ENCODE measurements around the gene NCBP2. TPM values are rescaled to one million over a fixed set of nuclear protein-coding genes. Genes with fewer than 3 reads are reported as not detected.

The NCBP2 gene
- total and polyA plus RNA-seq, 2 donors (not counting 3 experiments of a cell fraction or from before 2014, with no cell fraction given): 31.2 to 76.1 TPM

DNA sequence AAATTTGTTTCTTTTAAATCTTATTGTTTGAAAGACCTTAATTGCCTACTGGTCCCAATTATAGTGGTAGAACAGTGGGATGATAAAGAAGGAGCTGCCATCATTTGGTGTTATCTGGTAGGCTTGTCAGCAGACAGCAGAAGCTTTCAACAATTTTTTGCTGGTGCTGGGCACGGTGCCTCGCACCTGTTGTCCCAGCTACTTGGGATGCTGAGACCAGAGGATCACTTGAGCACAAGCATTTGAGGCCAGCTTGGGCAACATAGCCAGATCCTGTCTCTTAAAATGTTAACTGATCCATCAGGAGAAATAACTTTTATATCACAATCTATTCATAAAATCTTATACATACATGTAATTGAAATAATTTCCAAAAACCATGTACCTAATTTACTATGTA lies 38.6 kb downstream of the NCBP2 start:
- H4K20me1 ChIP-seq (replicated peaks; ENCODE audit: control insufficient read depth, extremely low read depth, insufficient read depth, low read length): no peaks in the 10 kb centered on the region
- H3K36me3 ChIP-seq (ENCODE audit: control insufficient read depth in 2 of 2, extremely low read depth in 1 of 2, insufficient read depth in 2 of 2, low read length in 2 of 2): peaks cover 12 to 15% of the 10 kb centered on the region in 2 experiments
- H3K27me3 ChIP-seq (ENCODE audit: control insufficient read depth in 2 of 2, insufficient read depth in 2 of 2, low read length in 2 of 2): no peaks in the 10 kb centered on the region
- intact Hi-C loops (cut with micrococcal nuclease) (no loop called here), dilution Hi-C loops (cut with MboI; ENCODE audit: extremely low pct_ligation_motif_present, low sequenced_read_pairs) (no loop called here)
- H3K4me3 ChIP-seq (replicated peaks in 1 of 3; ENCODE audit: insufficient read depth in 1 of 3, low read depth in 1 of 3, low read length in 3 of 3): no peak overlapping the region
- ChIA-PET POLR2A (no interaction called here), CTCF (no interaction called here)
- DNase-seq (ENCODE audit: low read depth, low spot score) (no peak), FAIRE-seq (peak; percentile 40)
- no peak overlapping the region for H3K9ac ChIP-seq (replicated peaks; ENCODE audit: extremely low read depth, insufficient read depth, low read length)
- BruUV-seq (replicated peaks): no TSS peak
- no peak overlapping the region for H3K27ac ChIP-seq (ENCODE audit: insufficient read depth, low read depth, low read length)
- no peaks in the 10 kb centered on the region for H3K79me2 ChIP-seq (ENCODE audit: control insufficient read depth, insufficient read depth, low read length)
- H3K9me3 ChIP-seq (replicated peaks; ENCODE audit: control insufficient read depth, insufficient read depth, low read length): no peaks in the 10 kb centered on the region
- H2AFZ ChIP-seq (ENCODE audit: low read depth, low read length): no peak overlapping the region
- H3K4me1 ChIP-seq (ENCODE audit: control insufficient read depth, extremely low read depth, insufficient read depth, low read length): no peaks in the 10 kb centered on the region
- no peaks in the 10 kb centered on the region for H3K9me1 ChIP-seq (replicated peaks; ENCODE audit: control insufficient read depth, extremely low read depth, insufficient read depth, low read length)
- TF ChIP-seq EZH2 (IDR thresholded peaks at IDR 0.05; ENCODE audit: borderline replicate concordance, low read depth, low read length, severe bottlenecking): no peak
- TF ChIP-seq MAX (IDR thresholded peaks at IDR 0.05; ENCODE audit: insufficient read depth, insufficient read length): no peak
- no peak for TF ChIP-seq FOS (IDR thresholded peaks at IDR 0.05; ENCODE audit: borderline replicate concordance, insufficient read depth, low read length)
- no peak for TF ChIP-seq POLR2A (IDR thresholded peaks at IDR 0.05; ENCODE audit: low read depth, low read length)
- TF ChIP-seq JUN (IDR thresholded peaks at IDR 0.05; ENCODE audit: borderline replicate concordance, insufficient read depth, insufficient read length, low read depth): no peak
- no peak for TF ChIP-seq GATA2 (IDR thresholded peaks at IDR 0.05; ENCODE audit: insufficient read depth, insufficient read length, low read depth, low read length)
- TF ChIP-seq, protein P1, sequence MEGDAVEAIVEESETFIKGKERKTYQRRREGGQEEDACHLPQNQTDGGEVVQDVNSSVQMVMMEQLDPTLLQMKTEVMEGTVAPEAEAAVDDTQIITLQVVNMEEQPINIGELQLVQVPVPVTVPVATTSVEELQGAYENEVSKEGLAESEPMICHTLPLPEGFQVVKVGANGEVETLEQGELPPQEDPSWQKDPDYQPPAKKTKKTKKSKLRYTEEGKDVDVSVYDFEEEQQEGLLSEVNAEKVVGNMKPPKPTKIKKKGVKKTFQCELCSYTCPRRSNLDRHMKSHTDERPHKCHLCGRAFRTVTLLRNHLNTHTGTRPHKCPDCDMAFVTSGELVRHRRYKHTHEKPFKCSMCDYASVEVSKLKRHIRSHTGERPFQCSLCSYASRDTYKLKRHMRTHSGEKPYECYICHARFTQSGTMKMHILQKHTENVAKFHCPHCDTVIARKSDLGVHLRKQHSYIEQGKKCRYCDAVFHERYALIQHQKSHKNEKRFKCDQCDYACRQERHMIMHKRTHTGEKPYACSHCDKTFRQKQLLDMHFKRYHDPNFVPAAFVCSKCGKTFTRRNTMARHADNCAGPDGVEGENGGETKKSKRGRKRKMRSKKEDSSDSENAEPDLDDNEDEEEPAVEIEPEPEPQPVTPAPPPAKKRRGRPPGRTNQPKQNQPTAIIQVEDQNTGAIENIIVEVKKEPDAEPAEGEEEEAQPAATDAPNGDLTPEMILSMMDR (IDR thresholded peaks at IDR 0.05; ENCODE audit: extremely low read depth in 1 of 2, insufficient read depth in 1 of 2, low read depth in 1 of 2, low read length in 2 of 2): no peak
- no peak for TF ChIP-seq POLR2AphosphoS5 (IDR thresholded peaks at IDR 0.05; ENCODE audit: insufficient read depth, low read depth, low read length)
- no peak for TF ChIP-seq MYC (IDR thresholded peaks at IDR 0.05; ENCODE audit: low read depth, low read length)
- no peak overlapping the region for H3K4me2 ChIP-seq (ENCODE audit: insufficient read depth, low read length)

Measured in endothelial cell of umbilical vein (primary cell).